Endodermal cell (in vitro differentiated cells): ENCODE results near the gene PGK2. TPM values are rescaled to one million over a fixed set of nuclear protein-coding genes. Genes with fewer than 3 reads are reported as not detected.

Source experiments
- DNase-seq: peaks from one replicate; pipeline ENCODE4 v3.0.0-alpha.2; 2017
- H3K27ac ChIP-seq: 2 replicates; pipeline ENCODE4 v1.5.1; 2013; ENCODE audit warnings: mild to moderate bottlenecking, low read depth, low read length, moderate library complexity
- H3K27me3 ChIP-seq: 2 replicates; pipeline ENCODE4 v1.6.1; 2013; ENCODE audit warnings: mild to moderate bottlenecking, low read length, moderate library complexity; ENCODE audit not compliant: insufficient read depth, control insufficient read depth, poor library complexity, severe bottlenecking
- H3K36me3 ChIP-seq: 2 replicates; pipeline ENCODE4 v1.7.0; 2013; ENCODE audit warnings: mild to moderate bottlenecking, low read length, moderate library complexity; ENCODE audit not compliant: control insufficient read depth, insufficient read depth
- H3K4me1 ChIP-seq: one replicate; pipeline ENCODE4 v1.7.0; 2013; ENCODE audit warnings: low read length; ENCODE audit not compliant: control insufficient read depth, insufficient read depth
- H3K4me3 ChIP-seq: 2 replicates; pipeline ENCODE4 v1.5.1; 2013; ENCODE audit warnings: mild to moderate bottlenecking, low read length, moderate library complexity
- H3K9ac ChIP-seq: 2 replicates; pipeline ENCODE4 v1.6.1; 2013; ENCODE audit warnings: mild to moderate bottlenecking, low read length, moderate library complexity; ENCODE audit not compliant: poor library complexity, severe bottlenecking; ENCODE audit errors: extremely low read depth
- H3K9me3 ChIP-seq: 2 replicates; pipeline ENCODE4 v1.6.1; 2013; ENCODE audit warnings: mild to moderate bottlenecking, low read length, moderate library complexity; ENCODE audit not compliant: control insufficient read depth
- H3K27ac Mint-ChIP-seq: 2 replicates; pipeline ENCODE4 v1.8.0; 2020; ENCODE audit warnings: mixed read lengths
- H3K27me3 Mint-ChIP-seq: 2 replicates; pipeline ENCODE4 v1.8.0; 2021; ENCODE audit warnings: mild to moderate bottlenecking, mixed read lengths; ENCODE audit not compliant: insufficient read depth
- H3K36me3 Mint-ChIP-seq: 2 replicates; pipeline ENCODE4 v1.8.0; 2020; ENCODE audit warnings: low read depth, mixed read lengths
- H3K4me1 Mint-ChIP-seq: 2 replicates; pipeline ENCODE4 v1.8.0; 2020; ENCODE audit warnings: mixed read lengths
- H3K4me3 Mint-ChIP-seq: 2 replicates; pipeline ENCODE4 v1.8.0; 2020; ENCODE audit warnings: mild to moderate bottlenecking, moderate library complexity, mixed read lengths
- H3K9me3 Mint-ChIP-seq: 2 replicates; pipeline ENCODE4 v1.8.0; 2020; ENCODE audit warnings: mild to moderate bottlenecking, mixed read lengths
- WGBS, 2 experiments: methylation state at CpG; one replicate each; pipeline versions ENCODE4 v1.1.5 to v1.1.7; 2013; ENCODE audit warnings: missing lambda C conversion rate in 2 of 2, mixed read lengths in 1 of 2; ENCODE audit not compliant: insufficient coverage in 1 of 2, insufficient read length in 1 of 2; 5-methylcytosine and 5-hydroxymethylcytosine counted together
- long read RNA-seq, 4 experiments: library from polyadenylated mRNA in 2 of 4; library from RNA in 1 of 4; library from capped mRNA in 1 of 4; stranded (forward) in 3 of 4; unstranded in 1 of 4; transcript quantifications; one replicate each; pipeline ENCODE4 v2.0.0, GENCODE V29; 2020 to 2021; ENCODE audit warnings: inconsistent platforms in 1 of 4
- polyA plus RNA-seq, 2 experiments: library from polyadenylated mRNA; stranded (reverse); fragments of 50-300 nt; gene quantifications; one replicate each; pipeline ENCODE4 v1.2.3, GENCODE V29; 2013
- total RNA-seq, 2 donors: library from RNA; stranded (reverse); fragmentation: NEBNext Ultra II Directional in 1 of 2; extraction: Animal tissue kit (Norgen Biotek cat#: 25700) in 1 of 2; gene quantifications; 2 replicates in 1 of 2; 3 replicates in 1 of 2; pipeline ENCODE4 v1.2.1, GENCODE V29; 2021
- TF ChIP-seq, protein P1 (sequence below): fragments of 200-600 bp; sonication (generic); conservative IDR thresholded peaks from 2 replicates; pipeline ENCODE4 v1.5.0; 2021; ENCODE audit warnings: antibody characterized with exemption, mild to moderate bottlenecking

PGK2 gene
- not detected for total RNA-seq
- not detected for polyA plus RNA-seq (2013, experiment 1 of 2)
- not detected for polyA plus RNA-seq (2013, experiment 2 of 2)
- long read RNA-seq, experiment 1 = 0 reads
- long read RNA-seq, experiment 2 = 0 reads
- long read RNA-seq, experiment 3 = 0 reads
- long read RNA-seq, experiment 4 = 0 reads

GRCh38 chr6:49787176-49787575 is at the start of gene PGK2:
TSS of gene PGK2 (minus strand) at chr6:49787285. CDS start at chr6:49787187, 98 bp downstream.
- H3K4me3 Mint-ChIP-seq = no peak within 1 kb of the TSS
- DNase-seq = peak; percentile 90
- H3K9me3 Mint-ChIP-seq = no peaks in the 10 kb centered on the region
- H3K27me3 ChIP-seq = no peaks in the 10 kb centered on the region
- no peak within 1 kb of the TSS for H3K9ac ChIP-seq
- H3K4me3 ChIP-seq = no peak within 1 kb of the TSS
- H3K36me3 Mint-ChIP-seq = no peaks in the 10 kb centered on the region
- no peak within 1 kb of the TSS for H3K27ac Mint-ChIP-seq
- no peaks in the 10 kb centered on the region for H3K27me3 Mint-ChIP-seq
- TF ChIP-seq, protein P1, sequence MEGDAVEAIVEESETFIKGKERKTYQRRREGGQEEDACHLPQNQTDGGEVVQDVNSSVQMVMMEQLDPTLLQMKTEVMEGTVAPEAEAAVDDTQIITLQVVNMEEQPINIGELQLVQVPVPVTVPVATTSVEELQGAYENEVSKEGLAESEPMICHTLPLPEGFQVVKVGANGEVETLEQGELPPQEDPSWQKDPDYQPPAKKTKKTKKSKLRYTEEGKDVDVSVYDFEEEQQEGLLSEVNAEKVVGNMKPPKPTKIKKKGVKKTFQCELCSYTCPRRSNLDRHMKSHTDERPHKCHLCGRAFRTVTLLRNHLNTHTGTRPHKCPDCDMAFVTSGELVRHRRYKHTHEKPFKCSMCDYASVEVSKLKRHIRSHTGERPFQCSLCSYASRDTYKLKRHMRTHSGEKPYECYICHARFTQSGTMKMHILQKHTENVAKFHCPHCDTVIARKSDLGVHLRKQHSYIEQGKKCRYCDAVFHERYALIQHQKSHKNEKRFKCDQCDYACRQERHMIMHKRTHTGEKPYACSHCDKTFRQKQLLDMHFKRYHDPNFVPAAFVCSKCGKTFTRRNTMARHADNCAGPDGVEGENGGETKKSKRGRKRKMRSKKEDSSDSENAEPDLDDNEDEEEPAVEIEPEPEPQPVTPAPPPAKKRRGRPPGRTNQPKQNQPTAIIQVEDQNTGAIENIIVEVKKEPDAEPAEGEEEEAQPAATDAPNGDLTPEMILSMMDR = no peak
- no peaks in the 10 kb centered on the region for H3K9me3 ChIP-seq
- WGBS, 2 experiments = 88 to 91% methylated on average over 5 to 8 of the region's 8 CpGs
- no peaks in the 10 kb centered on the region for H3K36me3 ChIP-seq
- H3K4me1 Mint-ChIP-seq = no peaks in the 10 kb centered on the region
- no peak within 1 kb of the TSS for H3K27ac ChIP-seq
- no peaks in the 10 kb centered on the region for H3K4me1 ChIP-seq

- no peak for DNase-seq
- 80 to 96% methylated on average over 2 to 3 of the region's 3 CpGs for WGBS, 2 experiments
- no peaks in the 10 kb centered on the region for H3K27me3 Mint-ChIP-seq
- H3K27ac Mint-ChIP-seq = no peak overlapping the region
- H3K4me1 Mint-ChIP-seq = no peaks in the 10 kb centered on the region
- TF ChIP-seq, protein P1 = no peak
- H3K36me3 Mint-ChIP-seq = no peaks in the 10 kb centered on the region
- H3K27me3 ChIP-seq = no peaks in the 10 kb centered on the region
- no peaks in the 10 kb centered on the region for H3K36me3 ChIP-seq
- no peaks in the 10 kb centered on the region for H3K9me3 Mint-ChIP-seq
- no peak overlapping the region for H3K4me3 Mint-ChIP-seq
- no peak overlapping the region for H3K27ac ChIP-seq
- no peaks in the 10 kb centered on the region for H3K4me1 ChIP-seq
- H3K9me3 ChIP-seq = no peaks in the 10 kb centered on the region
- no peak overlapping the region for H3K9ac ChIP-seq
- no peak overlapping the region for H3K4me3 ChIP-seq
Measured at GRCh38 chr6:49835140-49835539, 48.1 kb upstream of the PGK2 start.

DNA sequence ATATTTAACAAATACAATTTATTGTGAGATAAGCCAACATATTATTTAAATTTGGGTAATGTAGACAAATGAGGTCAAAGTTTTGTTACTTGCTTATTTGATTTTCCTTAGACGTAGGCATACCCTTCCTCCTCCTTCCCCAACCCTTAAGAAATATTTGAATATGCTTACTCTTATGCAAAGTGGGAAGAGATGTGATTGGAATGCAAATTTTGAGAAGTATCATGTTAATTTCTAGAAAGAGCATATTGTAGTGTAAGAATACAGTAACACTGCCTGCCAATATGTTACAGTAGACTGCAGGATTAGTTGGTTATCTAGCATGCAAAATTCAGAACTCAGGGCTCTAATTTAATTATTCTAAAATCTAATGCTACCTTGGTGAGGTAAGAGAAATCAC is 46.3 kb upstream of the PGK2 start:
- no peak overlapping the region for H3K9ac ChIP-seq
- no peaks in the 10 kb centered on the region for H3K27me3 Mint-ChIP-seq
- H3K4me3 Mint-ChIP-seq = no peak overlapping the region
- H3K9me3 Mint-ChIP-seq = no peaks in the 10 kb centered on the region
- WGBS, 2 experiments = 100% methylated on average over 1 of the region's 1 CpG; no CpG with 5 or more reads in 1 of the 2 experiments
- TF ChIP-seq, protein P1 = no peak
- H3K27me3 ChIP-seq = no peaks in the 10 kb centered on the region
- no peak overlapping the region for H3K27ac Mint-ChIP-seq
- no peak overlapping the region for H3K4me3 ChIP-seq
- no peaks in the 10 kb centered on the region for H3K36me3 ChIP-seq
- H3K4me1 ChIP-seq = no peaks in the 10 kb centered on the region
- no peaks in the 10 kb centered on the region for H3K9me3 ChIP-seq
- no peak overlapping the region for H3K27ac ChIP-seq
- H3K36me3 Mint-ChIP-seq = no peaks in the 10 kb centered on the region
- no peaks in the 10 kb centered on the region for H3K4me1 Mint-ChIP-seq
- DNase-seq = no peak
